OCI-LY3 (cell line): ENCODE results near the gene FARP1.

ENCODE experiments used
- H2AFZ ChIP-seq: fragments of 200-600, 300-600 bp; shearing (Covaris generic); 2 replicates; pipeline ENCODE4 v1.6.0; 2014; ENCODE audit warnings: antibody characterized with exemption, low read depth, low read length
- H3K27ac ChIP-seq: fragments of 200-600, 300-600 bp; sonication (generic); 2 replicates; pipeline ENCODE4 v1.5.1; 2014; ENCODE audit warnings: mild to moderate bottlenecking, low read length, moderate library complexity, mixed read lengths
- H3K27me3 ChIP-seq: fragments of 200-600, 300-600 bp; sonication (generic); 2 replicates; pipeline ENCODE4 v1.6.1; 2014; ENCODE audit warnings: low read depth, low read length, mixed read lengths
- H3K36me3 ChIP-seq: fragments of 200-600, 300-600 bp; sonication (generic); replicated peaks from 2 replicates; pipeline ENCODE3; 2014; ENCODE audit warnings: low read depth, low read length, mixed read lengths
- H3K4me1 ChIP-seq: fragments of 300-600, 200-600 bp; sonication (generic); 2 replicates; pipeline ENCODE4 v1.6.1; 2014; ENCODE audit warnings: low read length, mixed read lengths
- H3K4me2 ChIP-seq: fragments of 200-600, 300-600 bp; sonication (generic); 2 replicates; pipeline ENCODE4 v1.6.1; 2014; ENCODE audit warnings: low read length, mixed read lengths
- H3K4me3 ChIP-seq: fragments of 300-600, 200-600 bp; sonication (generic); 2 replicates; pipeline ENCODE4 v1.5.1; 2014; ENCODE audit warnings: antibody characterized with exemption, mild to moderate bottlenecking, low read length, moderate library complexity
- H3K79me2 ChIP-seq: fragments of 300-600, 200-600 bp; shearing (Covaris generic); 2 replicates; pipeline ENCODE4 v1.6.1; 2014; ENCODE audit warnings: mild to moderate bottlenecking, low read length, mixed read lengths
- H3K9ac ChIP-seq: fragments of 300-600, 200-600 bp; shearing (Covaris generic); 2 replicates; pipeline ENCODE4 v1.6.0; 2014; ENCODE audit warnings: mild to moderate bottlenecking, low read length, moderate library complexity
- H3K9me3 ChIP-seq: fragments of 200-600, 300-600 bp; shearing (Covaris generic); 2 replicates; pipeline ENCODE4 v1.6.1; 2014; ENCODE audit warnings: low read length, mixed read lengths; ENCODE audit not compliant: insufficient read depth
- H4K20me1 ChIP-seq: fragments of 200-600, 300-600 bp; sonication (generic); 2 replicates; pipeline ENCODE4 v1.6.1; 2016; ENCODE audit warnings: low read length, mixed read lengths; ENCODE audit not compliant: insufficient read depth
- CTCF ChIP-seq: fragments of 200-600, 300-600 bp; sonication (generic); IDR thresholded peaks from 2 replicates; pipeline ENCODE4 v1.5.1; 2014; ENCODE audit warnings: antibody characterized with exemption, low read length, low read depth
- EZH2phosphoT487 ChIP-seq: fragments of 200-600 bp; shearing (Covaris generic); IDR thresholded peaks from 2 replicates; pipeline ENCODE4 v1.6.1; 2018; ENCODE audit warnings: antibody characterized with exemption, mixed run types, low read depth

The FARP1 gene

GRCh38 chr13:98452851-98453843 is 310.3 kb downstream of the FARP1 start:
- H3K79me2 ChIP-seq = no peaks in the 10 kb centered on the region
- H3K4me3 ChIP-seq = no peak overlapping the region
- peaks cover 19% of the 10 kb centered on the region for H3K36me3 ChIP-seq
- no peaks in the 10 kb centered on the region for H3K9me3 ChIP-seq
- H3K4me2 ChIP-seq = no peak overlapping the region
- no peak for TF ChIP-seq EZH2phosphoT487
- H3K4me1 ChIP-seq = peaks cover 18% of the 10 kb centered on the region
- H3K9ac ChIP-seq = no peak overlapping the region
- H4K20me1 ChIP-seq = peaks cover 17% of the 10 kb centered on the region; the same call in 1 of the 2 replicates
- no peak overlapping the region for H2AFZ ChIP-seq
- no peaks in the 10 kb centered on the region for H3K27me3 ChIP-seq
- H3K27ac ChIP-seq = no peak overlapping the region

- 0 out of 2 replicates have a peak, but pooled peaks cover 11% of the 10 kb centered on the region for H4K20me1 ChIP-seq
- no peak for TF ChIP-seq CTCF
- no peak for TF ChIP-seq EZH2phosphoT487
- H3K4me1 ChIP-seq = peaks cover 12% of the 10 kb centered on the region; the same call in 1 of the 2 replicates
- no peak overlapping the region for H2AFZ ChIP-seq
- H3K9me3 ChIP-seq = no peaks in the 10 kb centered on the region
- H3K9ac ChIP-seq = no peak overlapping the region
- peaks cover 27% of the 10 kb centered on the region for H3K36me3 ChIP-seq
- no peak overlapping the region for H3K4me2 ChIP-seq
- H3K27ac ChIP-seq = no peak overlapping the region
- no peaks in the 10 kb centered on the region for H3K27me3 ChIP-seq
- no peaks in the 10 kb centered on the region for H3K79me2 ChIP-seq
- H3K4me3 ChIP-seq = no peak overlapping the region
Observed at GRCh38 chr13:98454389-98454881, 311.5 kb downstream of the FARP1 start.

GRCh38 chr13:98456413-98456845 is 313.5 kb downstream of the FARP1 start:
- Histone ChIP-seq H3K79me2 (no peaks in the 10 kb centered on the region), H3K36me3 (peaks cover 35% of the 10 kb centered on the region), H4K20me1 (0 out of 2 replicates have a peak, but pooled peaks cover 13% of the 10 kb centered on the region), H3K9me3 (no peaks in the 10 kb centered on the region), H3K4me2 (no peak overlapping the region), H3K4me1 (peaks cover 12% of the 10 kb centered on the region; the same call in 1 of the 2 replicates), H3K27me3 (no peaks in the 10 kb centered on the region), H2AFZ (no peak overlapping the region), H3K4me3 (no peak overlapping the region), H3K9ac (no peak overlapping the region), H3K27ac (no peak overlapping the region)
- TF ChIP-seq CTCF = no peak

- Histone ChIP-seq H3K36me3 (peaks cover 33% of the 10 kb centered on the region), H3K4me2 (no peak overlapping the region), H3K4me3 (no peak overlapping the region), H3K9ac (no peak overlapping the region), H3K4me1 (peaks cover 12% of the 10 kb centered on the region; the same call in 1 of the 2 replicates), H4K20me1 (peaks cover 17% of the 10 kb centered on the region; the same call in 1 of the 2 replicates), H3K9me3 (no peaks in the 10 kb centered on the region), H3K79me2 (no peaks in the 10 kb centered on the region), H2AFZ (no peak overlapping the region), H3K27me3 (no peaks in the 10 kb centered on the region), H3K27ac (no peak overlapping the region)
- no peak for TF ChIP-seq CTCF
- no peak for TF ChIP-seq EZH2phosphoT487
Observed at GRCh38 chr13:98457053-98457452, 314.2 kb downstream of the FARP1 start.
